ENCODE data around the gene CLTB.

CLTB gene

DNA sequence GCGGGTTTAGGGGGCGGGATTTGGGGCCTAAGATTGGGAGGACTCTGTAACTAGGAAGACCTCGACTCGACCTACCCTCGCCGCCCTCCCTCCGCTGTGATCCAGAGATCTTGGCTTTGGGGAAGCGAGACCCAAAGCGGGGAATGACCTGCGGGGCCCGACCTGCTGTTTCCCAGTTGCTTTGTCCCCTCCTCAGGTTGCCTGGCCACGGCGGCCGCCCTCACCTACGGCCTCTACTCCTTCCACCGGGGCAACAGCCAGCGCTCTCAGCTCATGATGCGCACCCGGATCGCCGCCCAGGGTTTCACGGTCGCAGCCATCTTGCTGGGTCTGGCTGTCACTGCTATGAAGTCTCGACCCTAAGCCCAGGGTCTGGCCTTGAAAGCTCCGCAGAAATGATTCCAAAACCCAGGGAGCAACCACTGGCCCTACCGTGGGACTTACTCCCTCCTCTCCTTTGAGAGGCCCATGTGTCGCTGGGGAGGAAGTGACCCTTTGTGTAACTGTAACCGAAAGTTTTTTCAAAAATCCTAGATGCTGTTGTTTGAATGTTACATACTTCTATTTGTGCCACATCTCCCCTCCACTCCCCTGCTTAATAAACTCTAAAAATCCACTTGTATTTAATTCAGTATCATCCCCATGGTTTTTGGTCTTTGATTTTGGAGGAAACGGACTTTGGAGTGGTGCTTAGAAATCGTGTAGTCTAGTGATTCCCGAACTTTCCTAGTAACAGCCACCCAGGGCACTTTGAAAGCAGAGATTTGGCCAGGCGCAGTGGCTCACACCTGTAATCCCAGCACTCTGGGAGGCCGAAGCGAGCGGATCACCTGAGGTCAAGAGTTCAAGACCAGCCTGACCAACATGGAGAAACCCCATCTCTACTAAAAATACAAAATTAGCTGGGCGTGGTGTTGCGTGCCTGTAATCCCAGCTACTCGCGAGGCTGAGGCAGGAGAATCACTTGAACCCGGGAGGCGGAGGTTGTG, 26.9 kb downstream of the CLTB start:
- TF ChIP-seq CTCF (IDR thresholded peaks at IDR 0.05; ENCODE audit: low read depth, low read length, missing control alignments), result no peak
- DNase-seq, result no peak
- H3K27ac ChIP-seq, result peak overlapping the region; percentile 93
- in situ Hi-C loops (cut with HindIII; ENCODE audit: low pct_ligation_motif_present, low sequenced_read_pairs), result no loop called here
- H3K4me3 ChIP-seq (ENCODE audit: low read depth, low read length), result peak overlapping the region; percentile 96
- H3K36me3 ChIP-seq (replicated peaks), result peaks cover 23% of the 10 kb centered on the region
- no peaks in the 10 kb centered on the region for H3K27me3 ChIP-seq (replicated peaks)

DNA sequence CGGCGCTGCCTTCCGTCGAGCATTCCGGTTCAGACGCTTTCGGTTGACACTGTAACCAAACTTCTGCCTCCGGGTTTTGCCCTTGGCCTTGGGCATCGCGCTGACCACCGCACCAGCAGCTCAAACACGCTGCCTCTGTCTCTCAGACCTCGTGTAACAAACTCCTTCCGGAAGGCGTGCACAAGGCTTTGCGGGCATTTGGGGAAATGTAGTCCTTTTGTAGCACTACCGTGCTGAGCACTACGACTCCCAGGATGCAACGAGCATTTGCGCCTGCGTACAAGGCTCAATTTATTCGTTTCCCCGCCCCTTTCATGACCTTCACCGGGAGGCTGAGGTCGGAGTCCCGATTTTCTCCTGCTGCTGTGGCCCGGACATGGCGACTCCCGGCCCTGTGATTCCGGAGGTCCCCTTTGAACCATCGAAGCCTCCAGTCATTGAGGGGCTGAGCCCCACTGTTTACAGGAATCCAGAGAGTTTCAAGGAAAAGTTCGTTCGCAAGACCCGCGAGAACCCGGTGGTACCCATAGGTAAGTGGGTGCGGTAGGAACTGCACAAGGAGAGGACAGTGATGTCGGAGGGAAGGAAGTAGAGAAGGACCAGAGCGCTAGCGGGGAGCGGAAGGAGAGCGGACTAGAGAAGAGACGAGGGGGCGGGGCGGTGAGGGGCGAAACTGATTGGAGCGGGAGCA, 27.8 kb downstream of the CLTB start, which contains the start of the genes HIGD2A and NOP16:
Gene HIGD2A (plus strand): TSS at position 308 of the 691 bp plus-strand sequence. CDS start 69 bp downstream, at position 377.
Gene NOP16 (minus strand): TSS at position 155 of the 691 bp plus-strand sequence. CDS start 59 bp downstream, at position 96.
- Histone ChIP-seq H3K27ac (peak within 1 kb of the TSS; percentile 93), H3K36me3 (replicated peaks) (peaks cover 31% of the 10 kb centered on the region), H3K4me3 (ENCODE audit: low read depth, low read length) (peak within 1 kb of the TSS; percentile 96), H3K27me3 (replicated peaks) (no peaks in the 10 kb centered on the region)
- in situ Hi-C loops (cut with HindIII; ENCODE audit: low pct_ligation_motif_present, low sequenced_read_pairs), result no loop called here
- TF ChIP-seq CTCF (IDR thresholded peaks at IDR 0.05; ENCODE audit: low read depth, low read length, missing control alignments), result no peak
- peak; percentile 99 for DNase-seq

DNA sequence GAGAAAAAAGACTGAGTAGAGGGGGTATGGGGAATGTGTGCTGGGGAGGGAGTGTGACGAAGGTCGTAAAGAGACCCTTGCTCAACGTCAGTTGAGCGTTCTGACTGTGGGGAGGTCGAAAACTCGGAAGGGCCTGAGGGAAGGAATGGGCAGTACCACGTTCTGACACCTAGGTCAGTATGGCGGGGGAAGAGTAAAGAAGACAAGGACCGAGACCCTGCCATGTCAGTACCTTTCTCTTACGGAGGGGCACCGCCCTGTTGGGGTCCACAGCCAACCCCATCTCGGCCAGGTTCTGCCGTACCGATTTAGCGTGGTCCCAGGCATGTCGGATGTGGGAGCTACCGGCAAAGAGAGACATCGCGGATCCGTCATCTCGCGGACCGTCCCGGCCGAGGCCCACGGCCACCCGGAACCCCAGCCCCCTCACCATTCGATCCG, 28.3 kb downstream of the CLTB start:
- H3K4me3 ChIP-seq (ENCODE audit: low read depth, low read length), result peak overlapping the region; percentile 96
- DNase-seq, result peak; percentile 22

GRCh38 chr5:176387384-176387925, 28.9 kb downstream of the CLTB start:
- no peak for DNase-seq
- in situ Hi-C loops (cut with HindIII; ENCODE audit: low pct_ligation_motif_present, low sequenced_read_pairs), result no loop called here
- peak; percentile 30 for TF ChIP-seq CTCF (IDR thresholded peaks at IDR 0.05; ENCODE audit: low read depth, low read length, missing control alignments)
- no peaks in the 10 kb centered on the region for H3K27me3 ChIP-seq (replicated peaks)
- peaks cover 41% of the 10 kb centered on the region for H3K36me3 ChIP-seq (replicated peaks)
- peak overlapping the region; percentile 96 for H3K4me3 ChIP-seq (ENCODE audit: low read depth, low read length)
- H3K27ac ChIP-seq, result peak overlapping the region; percentile 93

More for the DNA sequence above, 28.3 kb downstream of the CLTB start:
- no peak for TF ChIP-seq CTCF (IDR thresholded peaks at IDR 0.05; ENCODE audit: low read depth, low read length, missing control alignments)
- in situ Hi-C loops (cut with HindIII; ENCODE audit: low pct_ligation_motif_present, low sequenced_read_pairs), result no loop called here
- H3K27ac ChIP-seq, result peak overlapping the region; percentile 93
- H3K27me3 ChIP-seq (replicated peaks), result no peaks in the 10 kb centered on the region
- peaks cover 36% of the 10 kb centered on the region for H3K36me3 ChIP-seq (replicated peaks)

- Histone ChIP-seq H3K27me3 (replicated peaks) (no peaks in the 10 kb centered on the region), H3K27ac (no peak overlapping the region), H3K36me3 (replicated peaks) (peaks cover 45% of the 10 kb centered on the region), H3K4me3 (ENCODE audit: low read depth, low read length) (no peak overlapping the region)
- no peak for DNase-seq
- in situ Hi-C loops (cut with HindIII; ENCODE audit: low pct_ligation_motif_present, low sequenced_read_pairs), result no loop called here
- TF ChIP-seq CTCF (IDR thresholded peaks at IDR 0.05; ENCODE audit: low read depth, low read length, missing control alignments), result no peak
Observed at GRCh38 chr5:176386491-176386890, 29.8 kb downstream of the CLTB start.
